HEK293 (cell line): ENCODE data around the gene ALDOA.

Experiments
- HOXA7 ChIP-seq: sonication (generic); formaldehyde crosslinking; IDR thresholded peaks from 2 replicates; pipeline ENCODE4 v1.8.1; 2022; ENCODE audit warnings: missing genetic modification reagents, borderline replicate concordance
- KLF17 ChIP-seq: fragments of 450-650 bp; formaldehyde crosslinking; IDR thresholded peaks from 2 replicates; pipeline ENCODE4 v1.5.1; 2016; ENCODE audit warnings: missing biosample characterization, missing genetic modification characterization
- PRDM1 ChIP-seq: fragments of 450-650 bp; formaldehyde crosslinking; IDR thresholded peaks from 2 replicates; pipeline ENCODE4; 2016; ENCODE audit warnings: missing biosample characterization, missing genetic modification characterization
- SETDB1 ChIP-seq: IDR thresholded peaks from one replicate; pipeline ENCODE4 v1.6.1; 2017; ENCODE audit warnings: mild to moderate bottlenecking, low read length, moderate library complexity, mixed read lengths; ENCODE audit not compliant: insufficient read length
- YY2 ChIP-seq: fragments of 450-650 bp; formaldehyde crosslinking; IDR thresholded peaks from 2 replicates; pipeline ENCODE4 v1.5.1; 2016; ENCODE audit warnings: missing biosample characterization, missing genetic modification characterization
- ZBTB1 ChIP-seq: fragments of 450-650 bp; formaldehyde crosslinking; IDR thresholded peaks from 2 replicates; pipeline ENCODE4 v1.5.1; 2016; ENCODE audit warnings: missing biosample characterization, missing genetic modification characterization
- ZBTB10 ChIP-seq: fragments of 450-650 bp; formaldehyde crosslinking; IDR thresholded peaks from 2 replicates; pipeline ENCODE4 v1.5.1; 2016; ENCODE audit warnings: missing biosample characterization, missing genetic modification characterization
- ZBTB17 ChIP-seq: fragments of 450-650 bp; formaldehyde crosslinking; IDR thresholded peaks from 2 replicates; pipeline ENCODE4 v1.5.1; 2016; ENCODE audit warnings: missing biosample characterization, missing genetic modification characterization
- ZBTB44 ChIP-seq: fragments of 450-650 bp; IDR thresholded peaks from 2 replicates; pipeline ENCODE4 v1.5.1; 2018; ENCODE audit warnings: missing biosample characterization, mild to moderate bottlenecking, missing genetic modification characterization
- ZBTB7A ChIP-seq: fragments of 450-650 bp; formaldehyde crosslinking; IDR thresholded peaks from 2 replicates; pipeline ENCODE4 v1.5.1; 2016; ENCODE audit warnings: low read depth, missing biosample characterization, missing genetic modification characterization
- ZBTB8A ChIP-seq: fragments of 450-650 bp; formaldehyde crosslinking; IDR thresholded peaks from 2 replicates; pipeline ENCODE4 v1.5.1; 2016; ENCODE audit warnings: missing biosample characterization, missing genetic modification characterization
- ZFP3 ChIP-seq: fragments of 450-650 bp; formaldehyde crosslinking; IDR thresholded peaks from 2 replicates; pipeline ENCODE4 v1.5.1; 2016; ENCODE audit warnings: low read depth, missing biosample characterization, missing genetic modification characterization
- ZNF10 ChIP-seq: fragments of 450-650 bp; formaldehyde crosslinking; IDR thresholded peaks from 2 replicates; pipeline ENCODE4 v1.5.1; 2017; ENCODE audit warnings: missing biosample characterization, missing genetic modification characterization
- ZNF146 ChIP-seq: fragments of 450-650 bp; formaldehyde crosslinking; IDR thresholded peaks from 2 replicates; pipeline ENCODE4 v1.5.1; 2016; ENCODE audit warnings: missing biosample characterization, missing genetic modification characterization
- ZNF18 ChIP-seq: fragments of 450-650 bp; formaldehyde crosslinking; IDR thresholded peaks from 2 replicates; pipeline ENCODE4 v1.5.1; 2016; ENCODE audit warnings: missing biosample characterization, missing genetic modification characterization
- ZNF223 ChIP-seq: fragments of 450-650 bp; formaldehyde crosslinking; IDR thresholded peaks from 2 replicates; pipeline ENCODE4 v1.5.1; 2016; ENCODE audit warnings: missing biosample characterization, missing genetic modification characterization
- ZNF24 ChIP-seq: fragments of 450-650 bp; formaldehyde crosslinking; IDR thresholded peaks from 2 replicates; pipeline ENCODE4 v1.5.1; 2016; ENCODE audit warnings: missing biosample characterization, missing genetic modification characterization
- ZNF280C ChIP-seq: fragments of 450-650 bp; formaldehyde crosslinking; IDR thresholded peaks from 2 replicates; pipeline ENCODE4 v1.5.1; 2016; ENCODE audit warnings: missing biosample characterization, missing genetic modification characterization
- ZNF362 ChIP-seq: fragments of 450-650 bp; formaldehyde crosslinking; IDR thresholded peaks from 2 replicates; pipeline ENCODE4 v1.5.1; 2016; ENCODE audit warnings: missing biosample characterization, missing genetic modification characterization
- ZNF366 ChIP-seq: fragments of 450-650 bp; formaldehyde crosslinking; conservative IDR thresholded peaks from 2 replicates; pipeline ENCODE4 v1.5.1; 2016; ENCODE audit warnings: missing biosample characterization, missing genetic modification characterization
- ZNF404 ChIP-seq: fragments of 450-650 bp; formaldehyde crosslinking; IDR thresholded peaks from 2 replicates; pipeline ENCODE4 v1.5.1; 2017; ENCODE audit warnings: missing biosample characterization, missing genetic modification characterization
- ZNF426 ChIP-seq: fragments of 450-650 bp; formaldehyde crosslinking; IDR thresholded peaks from 2 replicates; pipeline ENCODE4 v1.5.1; 2017; ENCODE audit warnings: missing biosample characterization, missing genetic modification characterization, mild to moderate bottlenecking, inconsistent platforms, moderate library complexity
- ZNF473 ChIP-seq: fragments of 450-650 bp; formaldehyde crosslinking; IDR thresholded peaks from 2 replicates; pipeline ENCODE4 v1.5.1; 2017; ENCODE audit warnings: missing biosample characterization, missing genetic modification characterization
- ZNF501 ChIP-seq: fragments of 450-650 bp; formaldehyde crosslinking; IDR thresholded peaks from 2 replicates; pipeline ENCODE4 v1.5.1; 2016; ENCODE audit warnings: missing biosample characterization, missing genetic modification characterization
- ZNF561 ChIP-seq: fragments of 450-650 bp; IDR thresholded peaks from 2 replicates; pipeline ENCODE4 v1.5.1; 2018; ENCODE audit warnings: missing biosample characterization, missing genetic modification characterization, borderline replicate concordance
- ZNF629 ChIP-seq: fragments of 450-650 bp; formaldehyde crosslinking; IDR thresholded peaks from 2 replicates; pipeline ENCODE4 v1.5.1; 2017; ENCODE audit warnings: missing biosample characterization, missing genetic modification characterization
- ZNF645 ChIP-seq: fragments of 450-650 bp; formaldehyde crosslinking; IDR thresholded peaks from 2 replicates; pipeline ENCODE4; 2016; ENCODE audit warnings: missing biosample characterization, missing genetic modification characterization
- ZNF785 ChIP-seq: fragments of 450-650 bp; formaldehyde crosslinking; IDR thresholded peaks from 2 replicates; pipeline ENCODE4 v1.5.1; 2016; ENCODE audit warnings: missing biosample characterization, missing genetic modification characterization
- ZNF792 ChIP-seq: fragments of 450-650 bp; formaldehyde crosslinking; IDR thresholded peaks from 2 replicates; pipeline ENCODE4 v1.5.1; 2016; ENCODE audit warnings: missing biosample characterization, missing genetic modification characterization

Gene ALDOA

GRCh38 chr16:30052671-30053372 is 12.7 kb upstream of the ALDOA start (continued):
- TF ChIP-seq ZNF404 (tag by site-specific recombination) (peak; percentile 98), ZNF362 (no peak), ZNF792 (peak; percentile 69; the same call in 1 of the 2 replicates), ZNF473 (tag by site-specific recombination) (no peak), KLF17 (tag by site-specific recombination) (peak; percentile 98), YY2 (no peak), ZNF785 (tag by site-specific recombination) (peak; percentile 58; the same call in 1 of the 2 replicates), ZBTB1 (tag by site-specific recombination) (peak; percentile 81; the same call in 1 of the 2 replicates), ZNF366 (tag by site-specific recombination) (peak; percentile 68), ZFP3 (tag by site-specific recombination) (peak; percentile 73), ZNF10 (tag by site-specific recombination) (peak; percentile 100), ZNF501 (peak; percentile 95), ZNF280C (no peak), PRDM1 (tag by site-specific recombination) (peak; percentile 76; the same call in 1 of the 2 replicates), SETDB1 (peak; percentile 17), HOXA7 (CRISPR knock-in tag) (no peak), ZBTB10 (tag by site-specific recombination) (no peak), ZBTB44 (no peak; the same call in 1 of the 2 replicates), ZNF18 (tag by site-specific recombination) (peak; percentile 54; the same call in 1 of the 2 replicates), ZNF561 (tag by site-specific recombination) (peak; percentile 95), ZNF645 (tag by site-specific recombination) (no peak), ZBTB17 (tag by site-specific recombination) (peak; percentile 86), ZNF146 (peak; percentile 60), ZBTB7A (tag by site-specific recombination) (0 out of 2 replicates have a peak, but pooled peaks have one; percentile 57), ZNF629 (tag by site-specific recombination) (peak; percentile 92), ZNF24 (tag by site-specific recombination) (peak; percentile 97), ZNF426 (tag by site-specific recombination) (peak; percentile 100), ZBTB8A (tag by site-specific recombination) (peak; percentile 95), ZNF223 (tag by site-specific recombination) (peak; percentile 86)
